T-helper 1 cell treated with Interleukin-12 subunit alpha and Interleukin-12 subunit beta and Interleukin-4 antibody, amounts not matched to agents 30 μg/mL and 1 μg/mL, for 36 hours (primary cell): ENCODE data around the gene P2RY10.
A peak's percentile ranks its signal among the peaks of the same experiment; 100 is the strongest.
"Not testable (repeated sequence)": the region's sequence is repeated elsewhere in the genome, so short reads cannot be mapped to it uniquely, and the experiment has no call there.

Experiments
- H3K27ac Mint-ChIP-seq: one replicate; pipeline ENCODE4 v1.8.0; 2021; ENCODE audit warnings: mild to moderate bottlenecking, mixed read lengths
- H3K27me3 Mint-ChIP-seq: one replicate; pipeline ENCODE4 v1.8.0; 2021; ENCODE audit warnings: low read depth, mixed read lengths
- H3K36me3 Mint-ChIP-seq: one replicate; pipeline ENCODE4 v1.8.0; 2021; ENCODE audit warnings: low read depth, mixed read lengths
- H3K4me1 Mint-ChIP-seq: one replicate; pipeline ENCODE4 v1.8.0; 2021; ENCODE audit warnings: low read depth, mixed read lengths
- H3K4me3 Mint-ChIP-seq: one replicate; pipeline ENCODE4 v1.8.0; 2021; ENCODE audit warnings: mild to moderate bottlenecking, moderate library complexity, mixed read lengths
- H3K9me3 Mint-ChIP-seq: one replicate; pipeline ENCODE4 v1.8.0; 2021; ENCODE audit warnings: mixed read lengths

P2RY10 gene

DNA sequence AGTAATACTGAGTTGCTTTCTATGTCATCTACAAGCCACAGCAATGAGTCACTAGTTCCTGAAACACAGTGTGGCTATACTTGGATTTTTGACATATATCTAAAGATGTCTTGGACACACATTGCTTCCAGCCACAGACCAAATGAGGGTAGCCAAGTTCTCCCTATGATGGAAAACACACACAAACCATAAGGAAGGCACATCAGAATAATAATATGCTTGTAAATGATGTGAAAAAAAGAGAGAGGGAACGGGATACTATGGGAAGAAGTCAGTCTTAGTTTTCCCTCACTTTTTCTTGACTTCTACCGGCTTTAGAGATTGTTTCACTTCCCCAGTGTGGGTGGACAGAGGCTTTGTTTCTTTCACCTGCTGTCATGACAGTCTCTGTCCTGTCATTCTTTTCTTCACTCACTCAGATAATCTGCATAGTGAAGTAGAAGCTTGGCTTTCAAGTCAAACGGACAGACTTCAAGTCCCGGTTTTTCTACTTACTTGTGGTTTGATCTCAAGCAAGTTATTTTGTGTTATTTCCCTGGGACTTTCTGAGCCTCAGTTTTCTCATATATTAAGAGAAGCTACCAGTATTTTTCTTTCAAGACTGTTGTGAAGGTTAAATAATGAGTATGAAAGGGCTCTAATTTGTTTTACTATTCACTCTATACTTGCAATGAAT lies 34.7 kb downstream of the P2RY10 start:
- Mint-ChIP-seq H3K27ac (peak overlapping the region; percentile 89), H3K27me3 (no peaks in the 10 kb centered on the region), H3K36me3 (peaks cover 6% of the 10 kb centered on the region), H3K4me3 (peak overlapping the region; percentile 45), H3K4me1 (peaks cover 7% of the 10 kb centered on the region), H3K9me3 (peaks cover 17% of the 10 kb centered on the region)

DNA sequence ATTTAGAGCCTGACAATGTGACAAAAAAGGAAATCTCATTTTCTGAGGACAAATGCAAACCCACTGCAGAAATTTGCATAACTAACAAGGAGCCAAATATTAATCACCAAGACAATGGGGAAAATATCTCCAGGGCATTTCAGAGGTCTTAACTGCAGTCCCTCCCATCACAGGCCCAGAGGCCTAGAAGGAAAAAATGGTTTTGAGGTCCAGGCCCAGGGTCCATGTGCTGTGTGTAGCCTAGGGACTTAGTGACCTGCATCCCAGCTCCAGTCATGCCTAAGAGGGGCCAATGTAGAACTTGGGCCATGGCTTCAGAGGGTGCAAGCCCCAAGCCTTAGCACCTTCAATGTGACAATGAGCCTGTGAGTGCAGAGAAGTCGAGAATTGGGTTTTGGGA lies 44.2 kb downstream of the P2RY10 start:
- H3K4me3 Mint-ChIP-seq = no peak overlapping the region
- peaks cover 10% of the 10 kb centered on the region for H3K36me3 Mint-ChIP-seq
- peaks cover 20% of the 10 kb centered on the region for H3K9me3 Mint-ChIP-seq
- no peaks in the 10 kb centered on the region for H3K4me1 Mint-ChIP-seq
- no peaks in the 10 kb centered on the region for H3K27me3 Mint-ChIP-seq
- no peak overlapping the region for H3K27ac Mint-ChIP-seq

DNA sequence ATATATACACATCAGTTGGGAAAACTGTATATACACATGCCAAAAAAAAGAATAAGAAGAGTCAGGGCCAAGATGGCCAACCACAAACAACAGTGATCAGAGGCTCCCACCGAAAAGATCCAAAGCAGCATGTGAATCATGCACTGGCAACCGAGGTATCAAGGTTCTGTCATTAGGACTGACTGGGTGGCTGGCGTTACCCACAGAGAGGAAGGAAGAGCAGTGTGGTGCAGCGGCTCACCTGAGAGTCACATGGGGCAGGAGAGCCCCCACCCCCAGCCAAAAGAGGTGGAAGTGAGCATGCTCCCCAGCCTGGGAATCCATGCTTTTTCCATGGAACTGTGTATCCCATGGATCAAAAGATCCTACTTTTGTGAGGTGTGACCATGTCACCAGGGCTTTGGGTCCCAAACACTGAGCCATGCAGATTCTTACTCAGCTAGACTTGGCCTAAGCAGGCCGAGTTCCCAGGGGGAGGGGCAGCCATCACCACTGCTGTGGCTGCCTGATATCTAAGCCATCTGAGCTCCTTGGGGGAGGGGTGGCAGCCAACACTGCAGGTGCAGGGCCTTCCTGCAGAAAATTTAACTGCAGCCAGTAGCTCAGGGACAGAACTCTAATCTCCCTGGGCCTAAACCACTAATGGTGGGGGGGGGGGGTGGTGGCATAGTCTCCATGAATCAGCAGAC lies 52.8 kb downstream of the P2RY10 start:
- no peak overlapping the region for H3K4me3 Mint-ChIP-seq
- no peaks in the 10 kb centered on the region for H3K27me3 Mint-ChIP-seq
- peaks cover 5% of the 10 kb centered on the region for H3K36me3 Mint-ChIP-seq
- peak overlapping the region; percentile 55 for H3K27ac Mint-ChIP-seq
- H3K4me1 Mint-ChIP-seq = peaks cover 3% of the 10 kb centered on the region
- peaks cover 16% of the 10 kb centered on the region for H3K9me3 Mint-ChIP-seq

DNA sequence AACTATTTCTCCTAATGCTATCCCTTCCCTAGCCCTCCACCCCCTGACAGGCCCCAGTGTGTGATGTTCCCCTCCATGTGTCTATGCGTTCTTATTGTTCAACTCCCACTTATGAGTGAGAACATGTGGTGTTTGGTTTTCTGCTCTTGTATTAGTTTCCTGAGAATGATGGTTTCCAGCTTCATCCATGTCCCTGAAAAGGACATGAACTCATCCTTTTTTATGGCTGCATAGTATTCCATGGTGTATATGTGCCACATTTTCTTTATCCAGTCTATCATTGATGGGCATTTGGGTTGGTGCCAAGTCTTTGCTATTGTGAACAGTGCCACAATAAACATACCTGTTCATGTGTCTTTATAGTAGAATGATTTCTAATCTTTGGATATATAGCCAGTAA lies 62.3 kb downstream of the P2RY10 start:
- H3K36me3 Mint-ChIP-seq, H3K4me1 Mint-ChIP-seq, H3K4me3 Mint-ChIP-seq, H3K27ac Mint-ChIP-seq, H3K27me3 Mint-ChIP-seq: not testable (repeated sequence)
- peaks cover 24% of the 10 kb centered on the region for H3K9me3 Mint-ChIP-seq
